PC-3 (cell line): ENCODE measurements around the gene PRDX3. TPM values are rescaled to one million over a fixed set of nuclear protein-coding genes. Genes with fewer than 3 reads are reported as not detected.
A peak's percentile ranks its signal among the peaks of the same experiment; 100 is the strongest.

Source experiments
- ATAC-seq: fragments of 200-7000 bp; cut with Tn5 transposase; 2 replicates; pipeline ENCODE4 v1.9.1; 2020; ENCODE audit warnings: mild to moderate bottlenecking, moderate library complexity
- BruUV-seq: library from RNA; stranded (reverse); fragments of 400-500 nt; replicated peaks from 2 replicates; lab custom pipeline; 2021; lab: Mats Ljungman, UMichigan
- CTCF ChIA-PET: fragments of 300-600 bp; sonication (Branson Sonifier 250); formaldehyde crosslinking; loops from one replicate; lab custom pipeline; 2022; ENCODE audit warnings: antibody characterized with exemption; lab: Charles Lee
- POLR2A ChIA-PET: fragments of 300-600 bp; sonication (Branson Sonifier 250); formaldehyde crosslinking; loops from one replicate; lab custom pipeline; 2022; ENCODE audit warnings: antibody characterized with exemption; ENCODE audit not compliant: unreplicated experiment; lab: Charles Lee
- DNase-seq: peaks from one replicate; pipeline ENCODE4 v3.0.0-alpha.2; 2015
- H2AFZ ChIP-seq: fragments of 300-600 bp; sonication (generic); 2 replicates; pipeline ENCODE4 v1.6.0; 2016; ENCODE audit warnings: antibody characterized with exemption, low read length
- H3F3A ChIP-seq: fragments of 300-600 bp; sonication (generic); one replicate; pipeline ENCODE4 v1.6.0; 2017; ENCODE audit warnings: antibody characterized with exemption, low read length, control low read depth, mild to moderate bottlenecking; ENCODE audit not compliant: unreplicated experiment
- H3K27ac ChIP-seq: fragments of 300-600 bp; sonication (generic); 2 replicates; pipeline ENCODE4 v1.5.1; 2016; ENCODE audit warnings: mild to moderate bottlenecking, low read length
- H3K27me3 ChIP-seq: fragments of 300-600 bp; sonication (generic); 2 replicates; pipeline ENCODE4 v1.6.1; 2016; ENCODE audit warnings: low read length, mixed read lengths
- H3K36me3 ChIP-seq: fragments of 300-600 bp; sonication (generic); 2 replicates; pipeline ENCODE4 v1.6.1; 2016; ENCODE audit warnings: low read depth, mixed run types, low read length, mixed read lengths
- H3K4me1 ChIP-seq: fragments of 300-600 bp; sonication (generic); 2 replicates; pipeline ENCODE4 v1.5.1; 2016; ENCODE audit warnings: low read length; ENCODE audit not compliant: insufficient read depth
- H3K4me2 ChIP-seq: fragments of 300-600 bp; sonication (generic); 2 replicates; pipeline ENCODE4 v1.6.0; 2016; ENCODE audit warnings: low read length
- H3K4me3 ChIP-seq: fragments of 300-600 bp; sonication (generic); 2 replicates; pipeline ENCODE4 v1.5.1; 2016; ENCODE audit warnings: mild to moderate bottlenecking, low read length, mixed read lengths
- H3K79me2 ChIP-seq: fragments of 300-600 bp; sonication (generic); 2 replicates; pipeline ENCODE4 v1.6.1; 2017; ENCODE audit warnings: low read length, mixed read lengths
- H3K9ac ChIP-seq: fragments of 300-600 bp; sonication (generic); 2 replicates; pipeline ENCODE4 v1.6.0; 2016; ENCODE audit warnings: mild to moderate bottlenecking, low read length
- H3K9me2 ChIP-seq: fragments of 300-600 bp; sonication (generic); replicated peaks from 2 replicates; pipeline ENCODE4 v1.6.1; 2016; ENCODE audit warnings: mixed run types, low read length, mixed read lengths
- H3K9me3 ChIP-seq: fragments of 300-600 bp; sonication (generic); 2 replicates; pipeline ENCODE4 v1.6.1; 2016; ENCODE audit warnings: low read length, mixed read lengths
- H4K20me1 ChIP-seq: fragments of 300-600 bp; sonication (generic); 2 replicates; pipeline ENCODE4 v1.6.1; 2016; ENCODE audit warnings: low read length, mixed read lengths
- EZH2 ChIP-seq: fragments of 300-600 bp; sonication (generic); IDR thresholded peaks from one replicate; pipeline ENCODE4 v1.6.1; 2017; ENCODE audit warnings: antibody characterized with exemption, mild to moderate bottlenecking, low read length; ENCODE audit not compliant: unreplicated experiment
- EZH2phosphoT487 ChIP-seq: fragments of 300-600 bp; sonication (generic); IDR thresholded peaks from 2 replicates; pipeline ENCODE4 v1.6.1; 2018; ENCODE audit warnings: mild to moderate bottlenecking, antibody characterized with exemption, low read length, borderline replicate concordance
- intact Hi-C: fragments of 100-400 bp; cut with micrococcal nuclease; formaldehyde crosslinking; loops from 2 replicates; pipeline ENCODE4 v1.9.0; 2023
- total RNA-seq: library from RNA; depleted of rRNA; stranded (reverse); fragments of >200 nt; gene quantifications from 2 replicates; pipeline ENCODE4 v1.2.3, GENCODE V29; 2014
- TF ChIP-seq, protein P1 (sequence below): fragments of 300-600 bp; sonication (generic); conservative IDR thresholded peaks from 2 replicates; pipeline ENCODE4 v1.5.1; 2017; ENCODE audit warnings: antibody characterized with exemption, low read depth, mild to moderate bottlenecking, low read length

Gene PRDX3
- total RNA-seq, 1 experiment from 2014 or later = 153 TPM

DNA sequence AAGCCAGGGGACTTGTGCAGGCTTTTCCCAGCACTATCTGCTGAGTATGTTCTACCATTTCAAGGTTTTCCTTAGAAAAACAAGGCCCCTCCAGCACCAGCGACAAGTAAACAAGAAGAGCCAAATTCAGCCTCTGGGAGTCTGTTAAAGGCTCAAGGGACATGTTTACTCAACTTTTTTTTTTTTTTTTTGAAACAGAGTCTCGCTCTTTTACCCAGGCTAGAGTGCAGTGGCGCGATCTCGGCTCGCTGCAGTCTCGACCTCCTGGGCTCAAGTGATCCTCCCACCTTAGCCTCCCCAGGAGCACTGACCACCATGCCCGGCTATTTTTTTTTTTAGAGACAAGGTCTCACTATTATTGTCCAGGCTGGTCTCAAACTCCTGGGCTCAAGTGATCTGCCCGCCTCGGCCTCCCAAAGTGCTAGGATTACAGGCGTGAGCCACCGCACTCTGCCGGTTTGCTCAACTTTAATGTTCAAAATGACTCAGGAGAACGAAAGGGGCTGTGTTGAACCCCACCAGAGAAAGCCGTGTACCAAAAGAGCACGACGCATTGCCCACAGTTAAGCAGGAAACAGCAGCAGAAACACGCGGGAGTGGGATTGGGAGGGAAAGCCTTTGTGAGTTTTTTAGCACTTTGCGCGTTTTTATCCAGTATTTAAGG lies 772 bp downstream of the PRDX3 start:
- peaks cover 11% of the 10 kb centered on the region for H3K36me3 ChIP-seq
- H3K27me3 ChIP-seq = no peaks in the 10 kb centered on the region
- peak overlapping the region; percentile 39 for H3K27ac ChIP-seq
- CTCF ChIA-PET = no interaction called here
- H3K4me2 ChIP-seq = peak overlapping the region; percentile 87
- POLR2A ChIA-PET = no interaction called here
- no peaks in the 10 kb centered on the region for H4K20me1 ChIP-seq
- TF ChIP-seq EZH2phosphoT487 (no peak), EZH2 (no peak)
- TF ChIP-seq, protein P1, sequence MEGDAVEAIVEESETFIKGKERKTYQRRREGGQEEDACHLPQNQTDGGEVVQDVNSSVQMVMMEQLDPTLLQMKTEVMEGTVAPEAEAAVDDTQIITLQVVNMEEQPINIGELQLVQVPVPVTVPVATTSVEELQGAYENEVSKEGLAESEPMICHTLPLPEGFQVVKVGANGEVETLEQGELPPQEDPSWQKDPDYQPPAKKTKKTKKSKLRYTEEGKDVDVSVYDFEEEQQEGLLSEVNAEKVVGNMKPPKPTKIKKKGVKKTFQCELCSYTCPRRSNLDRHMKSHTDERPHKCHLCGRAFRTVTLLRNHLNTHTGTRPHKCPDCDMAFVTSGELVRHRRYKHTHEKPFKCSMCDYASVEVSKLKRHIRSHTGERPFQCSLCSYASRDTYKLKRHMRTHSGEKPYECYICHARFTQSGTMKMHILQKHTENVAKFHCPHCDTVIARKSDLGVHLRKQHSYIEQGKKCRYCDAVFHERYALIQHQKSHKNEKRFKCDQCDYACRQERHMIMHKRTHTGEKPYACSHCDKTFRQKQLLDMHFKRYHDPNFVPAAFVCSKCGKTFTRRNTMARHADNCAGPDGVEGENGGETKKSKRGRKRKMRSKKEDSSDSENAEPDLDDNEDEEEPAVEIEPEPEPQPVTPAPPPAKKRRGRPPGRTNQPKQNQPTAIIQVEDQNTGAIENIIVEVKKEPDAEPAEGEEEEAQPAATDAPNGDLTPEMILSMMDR = no peak
- intact Hi-C loops = no loop called here
- peak overlapping the region; percentile 86 for H2AFZ ChIP-seq
- H3K79me2 ChIP-seq = peaks cover 46% of the 10 kb centered on the region
- H3K4me1 ChIP-seq = peaks cover 14% of the 10 kb centered on the region; the same call in 1 of the 2 replicates
- H3K9me2 ChIP-seq = no peaks in the 10 kb centered on the region
- no peaks in the 10 kb centered on the region for H3K9me3 ChIP-seq
- BruUV-seq = no TSS peak
- H3K9ac ChIP-seq = peak overlapping the region; percentile 85
- H3F3A ChIP-seq = no peaks in the 10 kb centered on the region
- DNase-seq (no peak), ATAC-seq (0 out of 2 replicates have a peak, but pooled peaks have one; percentile 4)
- H3K4me3 ChIP-seq = peak overlapping the region; percentile 85

DNA sequence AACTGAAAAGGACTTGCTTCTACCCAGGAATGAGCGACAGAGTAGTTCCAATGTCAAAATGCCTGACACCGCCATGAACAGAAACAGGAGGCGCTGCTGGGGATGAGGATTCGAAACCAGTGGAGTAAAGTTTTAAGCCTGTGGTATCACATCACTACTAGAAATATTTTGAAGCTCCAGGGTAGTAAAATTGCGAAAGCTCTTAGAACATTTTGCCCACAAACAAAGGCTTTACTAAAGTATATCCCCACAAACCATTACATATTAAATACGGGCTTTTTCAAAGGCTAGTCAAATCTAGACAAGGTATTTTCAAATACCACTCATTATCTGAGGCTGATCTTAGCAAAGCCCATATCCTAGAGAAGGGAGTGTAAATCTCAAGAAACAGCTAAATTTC lies 2.4 kb downstream of the PRDX3 start:
- CTCF ChIA-PET = no interaction called here
- no peak overlapping the region for H2AFZ ChIP-seq
- H3K9me2 ChIP-seq = no peaks in the 10 kb centered on the region
- peaks cover 46% of the 10 kb centered on the region for H3K79me2 ChIP-seq
- H3K4me1 ChIP-seq = peaks cover 14% of the 10 kb centered on the region; the same call in 1 of the 2 replicates
- TF ChIP-seq EZH2phosphoT487 = no peak
- TF ChIP-seq, protein P1 = no peak
- no peak for TF ChIP-seq EZH2
- H3K27me3 ChIP-seq = no peaks in the 10 kb centered on the region
- no peaks in the 10 kb centered on the region for H3F3A ChIP-seq
- no peak overlapping the region for H3K4me2 ChIP-seq
- H3K9ac ChIP-seq = no peak overlapping the region
- no peak overlapping the region for H3K4me3 ChIP-seq
- H4K20me1 ChIP-seq = no peaks in the 10 kb centered on the region
- no peak for DNase-seq
- BruUV-seq = no TSS peak
- H3K9me3 ChIP-seq = no peaks in the 10 kb centered on the region
- intact Hi-C loops = no loop called here
- H3K36me3 ChIP-seq = peaks cover 23% of the 10 kb centered on the region
- POLR2A ChIA-PET = no interaction called here
- ATAC-seq = no peak
- H3K27ac ChIP-seq = no peak overlapping the region

DNA sequence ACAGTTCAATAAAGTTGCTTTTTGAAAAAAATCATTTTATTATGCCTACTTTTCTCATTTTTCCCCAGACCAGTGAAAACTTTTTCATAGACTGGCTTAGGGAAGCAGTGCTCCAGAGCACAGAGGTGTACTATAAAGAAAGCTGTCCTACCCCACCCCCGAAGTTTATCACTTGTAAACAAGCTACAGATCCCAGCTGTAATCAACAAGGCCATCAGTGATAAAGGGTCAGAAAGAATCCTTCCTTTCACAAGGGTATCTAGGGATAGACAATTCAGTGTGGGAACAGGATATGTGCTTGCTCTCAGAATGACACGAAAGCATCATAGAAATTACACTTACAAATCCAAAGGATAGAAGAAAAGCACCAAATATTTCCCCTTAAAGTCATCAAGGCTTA lies 4.5 kb downstream of the PRDX3 start:
- Histone ChIP-seq H3K4me3 (no peak overlapping the region), H3K79me2 (peaks cover 46% of the 10 kb centered on the region), H3K4me1 (peaks cover 13% of the 10 kb centered on the region; the same call in 1 of the 2 replicates), H2AFZ (no peak overlapping the region), H3K9ac (no peak overlapping the region), H3K9me2 (no peaks in the 10 kb centered on the region), H3F3A (no peaks in the 10 kb centered on the region), H3K4me2 (no peak overlapping the region), H3K9me3 (no peaks in the 10 kb centered on the region), H3K36me3 (peaks cover 32% of the 10 kb centered on the region), H3K27ac (no peak overlapping the region), H3K27me3 (no peaks in the 10 kb centered on the region), H4K20me1 (no peaks in the 10 kb centered on the region)
- BruUV-seq = no TSS peak
- TF ChIP-seq, protein P1 = no peak
- no peak for TF ChIP-seq EZH2
- TF ChIP-seq EZH2phosphoT487 = no peak
- CTCF ChIA-PET = no interaction called here
- POLR2A ChIA-PET = no interaction called here
- intact Hi-C loops = no loop called here
- DNase-seq (no peak), ATAC-seq (no peak)
